IPS DF 6.9 (cell line): ENCODE data around the gene FAR2.
"Not testable (repeated sequence)": the region's sequence is repeated elsewhere in the genome, so short reads cannot be mapped to it uniquely, and the experiment has no call there.

Experiments
- DNase-seq: peaks from one replicate; pipeline ENCODE4 v3.0.0-alpha.2; 2013; ENCODE audit warnings: low read depth, low spot score
- H3K27ac ChIP-seq: one replicate; pipeline ENCODE4 v1.5.1; 2013; ENCODE audit warnings: low read length, control low read depth
- H3K27me3 ChIP-seq: 2 replicates; pipeline ENCODE4 v1.6.1; 2013; ENCODE audit warnings: mild to moderate bottlenecking, low read length; ENCODE audit not compliant: control insufficient read depth, insufficient read depth
- H3K36me3 ChIP-seq: 2 replicates; pipeline ENCODE4 v1.6.1; 2013; ENCODE audit warnings: low read length; ENCODE audit not compliant: control insufficient read depth, insufficient read depth
- H3K4me1 ChIP-seq: 2 replicates; pipeline ENCODE4 v1.6.1; 2013; ENCODE audit warnings: low read length; ENCODE audit not compliant: control insufficient read depth, insufficient read depth
- H3K4me3 ChIP-seq: 2 replicates; pipeline ENCODE4 v1.5.1; 2013; ENCODE audit warnings: mild to moderate bottlenecking, low read length
- H3K9me3 ChIP-seq: 2 replicates; pipeline ENCODE4 v1.6.1; 2013; ENCODE audit warnings: low read length, inconsistent platforms; ENCODE audit not compliant: control insufficient read depth, insufficient read depth
- WGBS: extraction: QIAGEN DNeasy Blood & Tissue Kit; methylation state at CpG from one replicate; pipeline ENCODE4 v1.1.7; 2013; ENCODE audit warnings: mixed read lengths, missing lambda C conversion rate; ENCODE audit not compliant: insufficient read length, insufficient coverage; 5-methylcytosine and 5-hydroxymethylcytosine counted together

Gene FAR2

DNA sequence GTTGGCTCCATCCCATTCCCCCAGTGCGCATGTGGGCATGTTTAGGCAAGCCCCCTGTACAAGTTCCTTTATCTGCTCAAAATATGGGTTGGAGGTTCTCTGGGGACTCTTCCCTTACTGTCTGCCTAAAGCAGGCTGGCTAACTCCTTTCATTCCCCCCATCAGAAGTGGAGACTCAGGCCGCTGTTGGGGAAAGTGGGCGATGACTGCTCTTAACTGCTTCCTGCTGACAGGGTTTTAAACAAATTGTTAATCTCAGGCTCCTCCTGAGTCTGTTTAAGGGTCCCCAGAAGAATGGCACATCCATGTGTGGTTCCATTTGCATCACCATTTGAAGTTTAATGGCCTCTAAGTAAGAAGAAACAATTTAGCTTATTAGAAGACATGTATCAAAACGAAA, 15.4 kb upstream of the FAR2 start:
- H3K9me3 ChIP-seq: no peaks in the 10 kb centered on the region; the same call in 1 of the 2 replicates
- H3K27ac ChIP-seq: no peak overlapping the region
- H3K4me1 ChIP-seq: no peaks in the 10 kb centered on the region
- no peak for DNase-seq
- H3K36me3 ChIP-seq: no peaks in the 10 kb centered on the region
- H3K4me3 ChIP-seq: no peak overlapping the region
- H3K27me3 ChIP-seq: no peaks in the 10 kb centered on the region
- WGBS: no CpG with 5 or more reads among the region's 4 CpGs

- H3K4me1 ChIP-seq, H3K27me3 ChIP-seq, H3K9me3 ChIP-seq, H3K4me3 ChIP-seq, H3K36me3 ChIP-seq, DNase-seq, H3K27ac ChIP-seq: not testable (repeated sequence)
- WGBS: no CpG with 5 or more reads among the region's 3 CpGs
These were observed 10.8 kb upstream of the FAR2 start for GRCh38 chr12:29138256-29138655.

GRCh38 chr12:29138855-29139254, 10.2 kb upstream of the FAR2 start:
- not testable (repeated sequence) for H3K4me3 ChIP-seq, H3K9me3 ChIP-seq, H3K27me3 ChIP-seq, H3K4me1 ChIP-seq, DNase-seq, H3K36me3 ChIP-seq, H3K27ac ChIP-seq
- WGBS: no CpG with 5 or more reads among the region's 4 CpGs

- no peak overlapping the region for H3K27ac ChIP-seq
- H3K36me3 ChIP-seq: no peaks in the 10 kb centered on the region
- DNase-seq: no peak
- H3K4me3 ChIP-seq: no peak overlapping the region
- H3K27me3 ChIP-seq: no peaks in the 10 kb centered on the region
- H3K9me3 ChIP-seq: no peaks in the 10 kb centered on the region; the same call in 1 of the 2 replicates
- no CpG with 5 or more reads among the region's 14 CpGs for WGBS
- H3K4me1 ChIP-seq: peaks cover 2% of the 10 kb centered on the region
These were observed 3.5 kb upstream of the FAR2 start for GRCh38 chr12:29145372-29146170.

GRCh38 chr12:29146196-29146595, 2.9 kb upstream of the FAR2 start:
- Histone ChIP-seq H3K27me3 (no peaks in the 10 kb centered on the region), H3K4me3 (no peak overlapping the region), H3K4me1 (peaks cover 2% of the 10 kb centered on the region), H3K9me3 (no peaks in the 10 kb centered on the region; the same call in 1 of the 2 replicates), H3K27ac (no peak overlapping the region), H3K36me3 (no peaks in the 10 kb centered on the region)
- DNase-seq: no peak

GRCh38 chr12:29147731-29148595, 1.1 kb upstream of the FAR2 start:
- H3K27me3 ChIP-seq: no peaks in the 10 kb centered on the region
- no peaks in the 10 kb centered on the region for H3K36me3 ChIP-seq
- DNase-seq: no peak
- H3K4me1 ChIP-seq: peaks cover 2% of the 10 kb centered on the region
- H3K27ac ChIP-seq: no peak overlapping the region
- no peaks in the 10 kb centered on the region; the same call in 1 of the 2 replicates for H3K9me3 ChIP-seq
- H3K4me3 ChIP-seq: peak overlapping the region; percentile 67; the same call in 1 of the 2 replicates
- WGBS: no CpG with 5 or more reads among the region's 14 CpGs

GRCh38 chr12:29148596-29148910, 525 bp upstream of the FAR2 start:
- no peaks in the 10 kb centered on the region for H3K27me3 ChIP-seq
- WGBS: no CpG with 5 or more reads among the region's 10 CpGs
- no peak for DNase-seq
- H3K27ac ChIP-seq: no peak overlapping the region
- H3K9me3 ChIP-seq: no peaks in the 10 kb centered on the region; the same call in 1 of the 2 replicates
- H3K36me3 ChIP-seq: no peaks in the 10 kb centered on the region
- peak overlapping the region; percentile 67; the same call in 1 of the 2 replicates for H3K4me3 ChIP-seq
- H3K4me1 ChIP-seq: peaks cover 3% of the 10 kb centered on the region

- H3K27me3 ChIP-seq: no peaks in the 10 kb centered on the region
- H3K9me3 ChIP-seq: no peaks in the 10 kb centered on the region; the same call in 1 of the 2 replicates
- peak overlapping the region; percentile 67; the same call in 1 of the 2 replicates for H3K4me3 ChIP-seq
- no peak overlapping the region for H3K27ac ChIP-seq
- no CpG with 5 or more reads among the region's 34 CpGs for WGBS
- DNase-seq: no peak
- H3K4me1 ChIP-seq: peaks cover 3% of the 10 kb centered on the region
- H3K36me3 ChIP-seq: no peaks in the 10 kb centered on the region
These were observed 708 bp downstream of the FAR2 start for GRCh38 chr12:29149691-29150281.

DNA sequence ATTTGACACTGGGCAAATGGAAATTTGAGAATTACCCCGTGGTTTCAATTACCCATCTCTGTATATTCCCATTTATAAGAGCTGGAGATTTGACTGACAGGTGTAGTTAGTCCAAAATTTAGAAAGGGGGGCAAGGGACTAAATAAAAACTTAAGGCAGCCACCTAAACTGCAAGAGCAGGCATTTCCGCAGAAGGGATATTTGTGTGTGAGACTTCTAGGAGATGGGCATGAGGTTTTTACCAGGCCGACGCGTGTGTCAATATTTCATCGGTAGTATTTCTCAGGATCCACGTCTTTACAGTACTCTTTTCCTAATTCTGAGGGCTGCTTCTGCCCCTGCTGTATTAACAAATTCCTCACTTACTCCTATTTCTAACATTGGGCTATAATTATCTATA, 1.4 kb downstream of the FAR2 start:
- H3K4me3 ChIP-seq: peak overlapping the region; percentile 67; the same call in 1 of the 2 replicates
- no peaks in the 10 kb centered on the region for H3K27me3 ChIP-seq
- WGBS: no CpG with 5 or more reads among the region's 7 CpGs
- no peaks in the 10 kb centered on the region for H3K36me3 ChIP-seq
- DNase-seq: no peak
- no peak overlapping the region for H3K27ac ChIP-seq
- H3K9me3 ChIP-seq: no peaks in the 10 kb centered on the region; the same call in 1 of the 2 replicates
- H3K4me1 ChIP-seq: peaks cover 5% of the 10 kb centered on the region

GRCh38 chr12:29152223-29152868, 3.3 kb downstream of the FAR2 start:
- Histone ChIP-seq H3K36me3 (no peaks in the 10 kb centered on the region), H3K27me3 (no peaks in the 10 kb centered on the region), H3K27ac (no peak overlapping the region), H3K4me3 (no peak overlapping the region), H3K4me1 (peaks cover 5% of the 10 kb centered on the region), H3K9me3 (no peaks in the 10 kb centered on the region)
- no CpG with 5 or more reads among the region's 1 CpG for WGBS
- no peak for DNase-seq
